SU-DHL-6 (cell line): ENCODE results near the gene FAM240A.

Experiments
- EZH2phosphoT487 ChIP-seq: fragments of 200-600 bp; sonication (generic), shearing (Covaris generic); conservative IDR thresholded peaks from 2 replicates; pipeline ENCODE4 v1.6.1; 2018; ENCODE audit warnings: mild to moderate bottlenecking, antibody characterized with exemption, low read length, moderate library complexity, mixed read lengths
- TF ChIP-seq, protein P1 (sequence below): fragments of 200-600 bp; sonication (generic); IDR thresholded peaks from one replicate; pipeline ENCODE4 v1.5.1; 2017; ENCODE audit warnings: antibody characterized with exemption, mild to moderate bottlenecking, low read length, moderate library complexity; ENCODE audit not compliant: insufficient read depth, poor library complexity, severe bottlenecking

- TF ChIP-seq, protein P1, sequence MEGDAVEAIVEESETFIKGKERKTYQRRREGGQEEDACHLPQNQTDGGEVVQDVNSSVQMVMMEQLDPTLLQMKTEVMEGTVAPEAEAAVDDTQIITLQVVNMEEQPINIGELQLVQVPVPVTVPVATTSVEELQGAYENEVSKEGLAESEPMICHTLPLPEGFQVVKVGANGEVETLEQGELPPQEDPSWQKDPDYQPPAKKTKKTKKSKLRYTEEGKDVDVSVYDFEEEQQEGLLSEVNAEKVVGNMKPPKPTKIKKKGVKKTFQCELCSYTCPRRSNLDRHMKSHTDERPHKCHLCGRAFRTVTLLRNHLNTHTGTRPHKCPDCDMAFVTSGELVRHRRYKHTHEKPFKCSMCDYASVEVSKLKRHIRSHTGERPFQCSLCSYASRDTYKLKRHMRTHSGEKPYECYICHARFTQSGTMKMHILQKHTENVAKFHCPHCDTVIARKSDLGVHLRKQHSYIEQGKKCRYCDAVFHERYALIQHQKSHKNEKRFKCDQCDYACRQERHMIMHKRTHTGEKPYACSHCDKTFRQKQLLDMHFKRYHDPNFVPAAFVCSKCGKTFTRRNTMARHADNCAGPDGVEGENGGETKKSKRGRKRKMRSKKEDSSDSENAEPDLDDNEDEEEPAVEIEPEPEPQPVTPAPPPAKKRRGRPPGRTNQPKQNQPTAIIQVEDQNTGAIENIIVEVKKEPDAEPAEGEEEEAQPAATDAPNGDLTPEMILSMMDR, result no peak
- no peak for TF ChIP-seq EZH2phosphoT487
These were observed 35.8 kb downstream of the FAM240A start for GRCh38 chr3:46648096-46648495.
